Rectal smooth muscle tissue (tissue), 1 donor: Measurements from ENCODE around the gene FCHSD2.

Experiments used
- H3K27ac ChIP-seq: one replicate; pipeline ENCODE4 v1.7.0; 2013; ENCODE audit warnings: low read depth, low read length, inconsistent platforms
- H3K27me3 ChIP-seq: one replicate; pipeline ENCODE4 v1.7.0; 2013; ENCODE audit warnings: low read length; ENCODE audit not compliant: control insufficient read depth, insufficient read depth
- H3K36me3 ChIP-seq: one replicate; pipeline ENCODE4 v1.7.0; 2013; ENCODE audit warnings: low read length; ENCODE audit not compliant: control insufficient read depth, insufficient read depth
- H3K4me1 ChIP-seq: one replicate; pipeline ENCODE4 v1.7.0; 2013; ENCODE audit warnings: low read length; ENCODE audit not compliant: control insufficient read depth, insufficient read depth
- H3K4me3 ChIP-seq: one replicate; pipeline ENCODE4 v1.7.0; 2013; ENCODE audit warnings: low read length
- H3K9ac ChIP-seq: one replicate; pipeline ENCODE4 v1.7.0; 2013; ENCODE audit warnings: low read length

The FCHSD2 gene

DNA sequence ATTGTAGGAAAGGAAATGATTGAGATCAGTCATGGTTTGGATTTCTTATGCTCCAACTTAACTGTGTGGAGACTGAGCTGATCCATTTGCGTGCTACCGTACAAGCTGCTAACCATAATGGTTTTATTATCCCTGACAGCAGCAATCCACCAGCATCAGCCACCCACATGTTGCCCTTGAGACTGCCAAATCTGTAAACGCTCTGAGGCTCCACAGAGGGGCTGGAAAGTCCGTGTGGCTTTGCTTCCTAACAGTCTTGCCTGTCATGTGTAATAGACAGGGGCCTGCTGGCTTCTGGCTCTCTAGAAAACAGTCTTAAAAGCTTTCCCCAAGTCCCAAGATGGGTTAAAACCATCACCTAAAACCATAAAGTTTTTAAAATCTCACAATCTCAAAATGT is 297.8 kb downstream of the FCHSD2 start:
- H3K36me3 ChIP-seq = peaks cover 11% of the 10 kb centered on the region

DNA sequence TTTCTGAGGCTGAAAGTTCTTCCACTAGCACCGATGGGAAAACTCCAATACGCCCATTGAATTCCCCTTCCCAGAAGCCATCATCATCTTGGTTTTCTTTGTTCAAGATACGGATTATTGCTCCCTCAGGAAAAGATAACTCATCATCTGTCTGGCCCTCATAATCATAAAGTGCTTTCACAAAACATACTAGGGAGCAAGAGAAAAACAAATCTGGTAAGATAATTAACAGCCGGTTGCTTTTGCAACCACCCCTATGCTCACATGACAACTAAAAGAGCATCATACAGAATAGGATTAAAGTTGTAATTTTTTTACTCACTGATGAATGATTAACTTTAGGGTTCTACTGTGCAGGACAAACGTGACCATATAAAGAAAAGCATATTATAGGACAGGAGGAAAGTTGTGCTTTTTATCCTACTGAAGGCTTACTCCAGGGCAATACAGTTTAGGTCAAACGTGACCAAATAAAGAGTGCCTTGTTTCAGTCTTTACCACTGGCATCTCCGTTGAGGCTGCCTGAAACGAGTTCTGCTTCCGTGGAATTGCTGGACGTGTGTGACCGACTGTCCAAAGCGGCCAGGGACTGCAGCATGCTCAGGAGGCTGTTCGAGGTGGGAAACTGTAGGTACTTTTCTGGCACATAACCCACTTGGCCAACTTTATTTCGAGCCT is 299.3 kb downstream of the FCHSD2 start:
- Histone ChIP-seq H3K27ac (no peak overlapping the region), H3K27me3 (no peaks in the 10 kb centered on the region), H3K4me3 (no peak overlapping the region), H3K4me1 (no peaks in the 10 kb centered on the region), H3K9ac (no peak overlapping the region), H3K36me3 (peaks cover 9% of the 10 kb centered on the region)

More for the DNA sequence above, 297.8 kb downstream of the FCHSD2 start:
- H3K4me1 ChIP-seq = no peaks in the 10 kb centered on the region
- no peaks in the 10 kb centered on the region for H3K27me3 ChIP-seq
- no peak overlapping the region for H3K4me3 ChIP-seq
- H3K9ac ChIP-seq = no peak overlapping the region
- H3K27ac ChIP-seq = no peak overlapping the region

DNA sequence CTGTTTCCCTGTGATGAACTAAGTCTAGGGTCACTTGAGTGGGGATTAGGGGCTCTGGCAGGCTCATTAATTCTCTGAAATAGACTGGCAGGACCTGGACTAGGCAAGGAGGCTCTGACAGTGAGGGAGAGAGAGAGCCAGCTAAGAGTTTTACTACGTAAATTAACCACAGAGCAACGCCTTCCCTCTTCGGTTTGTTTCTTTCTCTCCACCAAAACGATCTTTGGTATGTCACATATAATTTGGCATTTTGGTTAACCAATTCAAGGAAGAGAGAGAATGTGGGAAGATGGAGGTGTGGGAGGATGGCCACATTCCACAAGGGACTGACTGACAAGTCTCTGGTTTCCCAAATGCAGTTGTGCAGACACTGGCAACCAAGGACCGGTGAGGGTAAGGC is 300.0 kb downstream of the FCHSD2 start:
- Histone ChIP-seq H3K9ac (no peak overlapping the region), H3K27ac (no peak overlapping the region), H3K4me1 (no peaks in the 10 kb centered on the region)

DNA sequence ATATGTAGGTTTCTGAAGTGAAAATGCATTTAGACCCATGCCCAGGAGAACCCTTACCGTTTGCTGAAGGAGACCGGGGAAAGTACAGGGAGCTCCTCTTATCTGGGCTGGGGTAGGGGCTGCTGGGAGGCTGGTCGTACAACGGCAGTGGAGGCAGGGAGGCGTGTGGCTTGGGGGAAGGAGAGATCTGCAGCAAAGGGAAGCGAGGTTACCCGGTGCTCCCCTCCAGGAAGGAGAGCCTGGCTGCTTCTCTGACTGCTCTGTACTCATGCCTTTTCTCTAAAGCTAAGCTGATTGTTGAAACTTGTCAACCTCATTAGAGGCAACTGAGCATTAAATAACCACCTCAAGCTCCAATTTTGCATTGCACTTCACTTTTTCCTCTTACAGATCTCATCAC is 300.7 kb downstream of the FCHSD2 start:
- H3K27me3 ChIP-seq = no peaks in the 10 kb centered on the region
- H3K36me3 ChIP-seq = peaks cover 13% of the 10 kb centered on the region
- no peak overlapping the region for H3K27ac ChIP-seq
- H3K4me1 ChIP-seq = no peaks in the 10 kb centered on the region
- H3K4me3 ChIP-seq = no peak overlapping the region
- no peak overlapping the region for H3K9ac ChIP-seq

More for the DNA sequence above, 300.0 kb downstream of the FCHSD2 start:
- H3K36me3 ChIP-seq = peaks cover 13% of the 10 kb centered on the region
- H3K27me3 ChIP-seq = no peaks in the 10 kb centered on the region
- no peak overlapping the region for H3K4me3 ChIP-seq

DNA sequence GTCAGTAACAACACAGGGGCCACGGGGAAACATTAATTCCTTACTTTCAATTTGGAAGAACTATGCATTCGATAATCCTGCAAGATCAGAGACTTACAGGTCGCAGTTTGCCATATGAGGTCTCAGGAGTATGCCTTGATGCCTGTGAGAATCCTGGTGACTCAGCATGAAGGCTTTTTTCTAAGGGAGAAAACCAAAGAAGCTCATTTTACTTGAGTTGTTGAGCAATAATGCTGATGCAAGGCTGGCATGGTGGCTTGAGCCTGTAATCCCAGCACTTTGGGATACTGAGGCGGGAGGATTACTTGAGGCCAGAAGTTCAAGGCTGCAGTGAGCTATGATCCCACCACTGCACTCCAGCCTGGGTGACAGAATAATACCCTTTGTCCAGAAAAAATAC is 301.3 kb downstream of the FCHSD2 start:
- Histone ChIP-seq H3K4me3 (no peak overlapping the region), H3K27me3 (no peaks in the 10 kb centered on the region), H3K9ac (no peak overlapping the region), H3K27ac (no peak overlapping the region), H3K4me1 (no peaks in the 10 kb centered on the region), H3K36me3 (peaks cover 13% of the 10 kb centered on the region)

DNA sequence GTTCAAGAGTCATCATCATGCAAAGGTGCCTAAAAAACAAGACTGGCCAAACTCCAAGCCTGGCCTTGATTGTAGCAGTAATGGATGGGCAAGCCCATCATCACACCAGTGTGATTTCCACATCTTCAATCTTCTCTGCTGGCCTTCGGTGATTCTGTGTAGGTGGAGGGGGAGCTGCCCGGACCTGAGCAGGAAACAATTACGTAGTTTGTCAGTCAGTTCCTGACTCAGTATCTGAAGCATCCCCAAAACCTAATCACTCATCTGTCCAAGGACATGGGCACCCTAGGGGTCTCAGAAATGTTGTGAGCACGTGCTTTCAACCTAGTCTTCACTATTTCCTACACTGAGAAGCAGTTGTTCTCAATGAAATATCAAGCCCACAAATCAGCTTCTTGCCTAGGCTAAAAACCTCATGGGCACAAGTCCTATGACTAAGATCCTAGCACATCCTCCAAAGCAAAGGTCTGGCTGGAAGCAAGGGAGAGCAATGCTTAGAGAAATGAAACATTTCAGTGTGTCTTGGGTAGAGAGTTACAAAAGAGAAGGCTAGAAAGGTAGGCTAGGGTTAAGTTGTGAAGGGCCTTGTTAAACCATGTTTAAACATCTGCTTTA is 303.3 kb downstream of the FCHSD2 start:
- H3K9ac ChIP-seq = no peak overlapping the region
- H3K4me1 ChIP-seq = no peaks in the 10 kb centered on the region
- H3K36me3 ChIP-seq = peaks cover 13% of the 10 kb centered on the region
- no peaks in the 10 kb centered on the region for H3K27me3 ChIP-seq
- no peak overlapping the region for H3K4me3 ChIP-seq
- no peak overlapping the region for H3K27ac ChIP-seq

DNA sequence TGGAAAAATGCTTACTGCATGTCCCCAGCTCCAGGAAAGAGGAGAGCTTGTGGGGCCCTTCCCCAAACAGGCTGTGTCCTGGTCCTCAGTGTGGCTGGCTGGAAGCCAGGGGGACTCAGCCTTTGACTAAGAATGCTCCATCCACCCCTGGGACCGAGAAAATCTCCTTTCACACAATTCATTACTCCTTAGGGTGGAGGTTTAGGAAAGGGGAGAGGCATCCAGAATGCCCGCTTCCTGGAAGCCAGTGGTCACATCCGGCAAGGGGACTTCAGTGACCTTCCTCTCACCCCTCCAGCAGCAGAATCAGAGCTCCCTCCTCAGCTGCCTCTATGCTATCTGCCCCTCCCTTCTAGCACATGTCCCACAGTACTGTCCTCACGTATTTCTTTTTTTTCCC is 306.0 kb downstream of the FCHSD2 start:
- Histone ChIP-seq H3K4me1 (no peaks in the 10 kb centered on the region), H3K36me3 (peaks cover 10% of the 10 kb centered on the region), H3K27me3 (no peaks in the 10 kb centered on the region), H3K4me3 (no peak overlapping the region), H3K9ac (no peak overlapping the region), H3K27ac (no peak overlapping the region)

DNA sequence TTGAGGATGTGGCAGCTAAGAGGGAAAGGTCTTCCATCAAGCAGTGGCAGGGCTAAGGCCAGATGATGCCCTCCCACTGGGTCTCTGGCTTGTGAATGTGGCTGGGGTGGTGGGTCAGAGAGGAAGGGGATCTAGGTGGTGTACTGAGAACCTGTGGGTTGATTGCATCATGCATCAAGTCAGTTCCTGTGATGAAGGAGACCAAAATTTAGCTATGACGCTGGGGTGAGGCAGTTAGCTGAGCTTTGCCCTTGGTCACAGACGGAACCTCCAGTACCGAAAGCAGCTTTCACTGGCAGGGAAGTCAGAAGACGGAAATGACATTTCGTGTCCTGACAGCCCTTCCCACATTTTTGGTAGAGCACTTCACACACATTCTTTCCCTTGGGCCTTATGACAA is 307.2 kb downstream of the FCHSD2 start:
- H3K36me3 ChIP-seq = peaks cover 5% of the 10 kb centered on the region
- no peaks in the 10 kb centered on the region for H3K27me3 ChIP-seq
- peak overlapping the region; percentile 1 for H3K27ac ChIP-seq
- H3K9ac ChIP-seq = no peak overlapping the region
- H3K4me3 ChIP-seq = no peak overlapping the region
- no peaks in the 10 kb centered on the region for H3K4me1 ChIP-seq

DNA sequence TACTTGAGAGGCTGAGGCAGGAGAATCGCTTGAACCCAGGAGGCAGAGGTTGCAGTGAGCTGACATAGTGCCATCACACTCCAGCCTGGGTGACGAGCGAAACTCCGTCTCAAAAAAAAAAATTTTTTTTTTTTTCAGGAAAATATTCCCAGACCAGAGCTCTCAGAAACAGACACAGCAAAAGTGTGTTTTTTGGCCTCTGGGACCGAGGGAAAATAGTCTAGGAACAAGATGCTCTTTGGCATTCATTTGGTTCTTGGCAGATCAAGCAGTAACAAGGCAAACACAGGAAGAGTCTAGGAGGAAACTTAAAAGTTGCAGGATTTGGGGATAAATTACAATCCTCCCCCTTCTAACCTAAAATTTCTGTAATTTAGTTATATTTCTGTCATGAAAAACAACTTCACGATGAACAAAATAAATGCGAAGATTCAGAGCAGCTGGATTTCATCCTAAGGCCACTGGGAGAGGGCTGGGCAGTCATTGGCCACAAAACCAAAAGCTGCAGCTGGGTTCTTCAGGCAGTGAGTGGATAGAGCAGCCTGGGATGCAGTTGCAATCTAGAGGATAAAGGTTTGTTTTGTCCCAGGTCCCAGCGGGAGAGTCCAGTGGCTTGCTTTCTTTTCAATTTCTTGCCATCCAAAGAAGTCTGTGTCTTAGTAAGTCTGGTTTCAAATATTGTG is 308.2 kb downstream of the FCHSD2 start:
- Histone ChIP-seq H3K36me3 (peaks cover 4% of the 10 kb centered on the region), H3K27me3 (no peaks in the 10 kb centered on the region), H3K27ac (no peak overlapping the region), H3K4me1 (no peaks in the 10 kb centered on the region), H3K4me3 (no peak overlapping the region), H3K9ac (no peak overlapping the region)

DNA sequence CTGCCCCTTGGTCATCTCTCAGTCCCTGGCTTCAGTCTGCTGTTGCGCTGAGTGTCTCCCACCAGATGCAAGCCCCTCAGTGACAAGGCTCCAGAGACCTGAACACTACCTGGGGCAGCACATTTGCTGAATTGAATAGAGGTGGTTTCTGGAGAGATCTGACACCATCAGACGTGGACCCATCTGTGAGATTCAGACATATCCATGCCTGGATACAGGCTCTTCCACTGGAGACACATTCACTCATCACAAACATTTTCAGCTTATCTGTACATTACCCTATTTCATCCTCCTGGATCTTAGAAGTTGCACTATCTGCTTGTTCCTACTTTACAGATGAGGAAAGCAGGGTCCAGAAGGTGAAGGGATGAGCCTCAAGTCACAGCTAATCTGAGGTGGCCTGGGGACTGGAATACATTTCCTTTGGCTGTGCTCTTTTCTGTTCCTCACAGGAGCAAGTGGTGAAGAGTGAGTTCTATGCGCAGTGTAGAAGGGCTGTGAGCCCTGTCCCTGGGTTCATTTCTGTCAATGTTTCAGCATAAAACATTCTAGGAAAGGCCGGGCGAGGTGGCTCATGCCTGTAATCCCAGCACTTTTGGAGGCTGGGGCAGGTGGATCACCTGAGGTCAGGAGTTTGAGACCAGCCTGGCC is 308.9 kb downstream of the FCHSD2 start:
- no peaks in the 10 kb centered on the region for H3K4me1 ChIP-seq
- no peaks in the 10 kb centered on the region for H3K27me3 ChIP-seq
- peaks cover 4% of the 10 kb centered on the region for H3K36me3 ChIP-seq
- H3K9ac ChIP-seq = no peak overlapping the region
- no peak overlapping the region for H3K4me3 ChIP-seq
- H3K27ac ChIP-seq = no peak overlapping the region

DNA sequence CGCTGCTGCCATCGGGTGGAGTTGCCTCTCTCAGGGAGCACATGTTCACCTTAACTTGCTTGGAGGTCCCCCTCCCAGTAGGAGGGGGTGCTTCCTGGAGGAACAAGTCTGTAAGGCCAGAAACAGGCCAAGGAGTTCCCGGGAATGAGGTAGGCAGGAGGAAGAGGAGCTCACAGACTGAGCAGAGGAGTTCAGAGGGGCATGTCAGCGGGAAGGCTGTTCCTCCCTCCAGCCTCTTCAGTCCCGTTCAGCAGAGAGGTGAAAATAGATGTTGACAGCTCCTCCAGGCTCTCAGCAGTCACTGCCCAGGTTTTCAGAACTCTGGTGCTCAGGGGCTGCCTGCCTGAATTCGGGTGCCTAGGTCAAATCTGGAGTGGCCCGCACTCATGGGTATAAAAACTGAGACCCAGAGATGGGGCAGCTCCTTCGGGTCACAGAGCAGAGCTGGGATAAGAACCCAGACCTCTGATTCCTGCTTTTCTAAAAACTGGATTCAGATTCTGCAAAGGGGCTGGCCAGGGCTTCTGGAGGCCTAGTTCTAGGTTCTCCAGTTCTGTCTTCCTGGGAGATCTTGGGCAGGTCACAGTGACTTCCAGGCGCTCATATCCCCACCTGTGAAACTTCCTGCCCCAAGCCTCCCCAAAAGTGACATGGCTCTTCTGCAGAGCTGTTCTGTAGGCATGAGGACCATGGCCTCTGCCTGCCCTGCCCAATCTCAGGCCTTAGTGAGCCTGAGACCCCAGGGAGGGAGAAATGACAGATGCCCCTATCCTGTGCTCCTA is 309.6 kb downstream of the FCHSD2 start:
- peaks cover 2% of the 10 kb centered on the region for H3K36me3 ChIP-seq
- H3K4me1 ChIP-seq = no peaks in the 10 kb centered on the region
- no peak overlapping the region for H3K27ac ChIP-seq
- no peak overlapping the region for H3K4me3 ChIP-seq
- H3K9ac ChIP-seq = no peak overlapping the region
- no peaks in the 10 kb centered on the region for H3K27me3 ChIP-seq
